HEK293T (cell line): ENCODE data around the gene GATAD2B.

Experiments
- CTCF ChIA-PET: fragments of 350-600 bp; formaldehyde crosslinking; extraction: SDS; loops from one replicate; lab custom pipeline; 2021; ENCODE audit warnings: antibody characterized with exemption, inconsistent platforms; lab: Yijun Ruan, JAX
- POLR2A ChIA-PET: fragments of 350-600 bp; formaldehyde crosslinking; extraction: SDS; loops from one replicate; lab custom pipeline; 2020; ENCODE audit warnings: antibody characterized with exemption, inconsistent platforms; lab: Yijun Ruan, JAX
- DNase-seq: peaks from one replicate; pipeline ENCODE4 v3.0.0; 2012; ENCODE audit warnings: mixed read lengths; ENCODE audit errors: extremely low spot score
- ARNT ChIP-seq: fragments of 450-650 bp; IDR thresholded peaks from 2 replicates; pipeline ENCODE4 v1.6.1; 2017; ENCODE audit warnings: mild to moderate bottlenecking
- BHLHE40 ChIP-seq: fragments of 450-650 bp; IDR thresholded peaks from 2 replicates; pipeline ENCODE4 v1.6.1; 2016; ENCODE audit warnings: mild to moderate bottlenecking, moderate library complexity, borderline replicate concordance
- CTBP1 ChIP-seq: fragments of 450-650 bp; IDR thresholded peaks from 2 replicates; pipeline ENCODE4 v1.6.1; 2016; ENCODE audit warnings: borderline replicate concordance
- ELF4 ChIP-seq: fragments of 450-650 bp; IDR thresholded peaks from 2 replicates; pipeline ENCODE4 v1.6.1; 2017; ENCODE audit warnings: antibody characterized with exemption
- FOXA1 ChIP-seq: fragments of 450-650 bp; IDR thresholded peaks from 2 replicates; pipeline ENCODE4 v1.6.1; 2016; ENCODE audit warnings: mild to moderate bottlenecking
- FOXK2 ChIP-seq: fragments of 450-650 bp; IDR thresholded peaks from 2 replicates; pipeline ENCODE4 v1.6.1; 2016; ENCODE audit warnings: mild to moderate bottlenecking
- FOXM1 ChIP-seq: fragments of 450-650 bp; IDR thresholded peaks from 2 replicates; pipeline ENCODE4 v1.6.1; 2017; ENCODE audit warnings: mild to moderate bottlenecking, borderline replicate concordance
- HDGF ChIP-seq: fragments of 450-650 bp; IDR thresholded peaks from 2 replicates; pipeline ENCODE4 v1.6.1; 2017; ENCODE audit warnings: antibody characterized with exemption, borderline replicate concordance
- L3MBTL2 ChIP-seq: fragments of 450-650 bp; conservative IDR thresholded peaks from 2 replicates; pipeline ENCODE4 v1.6.1; 2016; ENCODE audit warnings: mild to moderate bottlenecking
- LEF1 ChIP-seq: fragments of 450-650 bp; IDR thresholded peaks from 2 replicates; pipeline ENCODE4 v1.6.1; 2017; ENCODE audit warnings: mild to moderate bottlenecking, borderline replicate concordance
- NFRKB ChIP-seq: fragments of 450-650 bp; IDR thresholded peaks from 2 replicates; pipeline ENCODE4 v1.6.1; 2016; ENCODE audit warnings: mild to moderate bottlenecking, moderate library complexity
- SP1 ChIP-seq: fragments of 450-650 bp; IDR thresholded peaks from 2 replicates; pipeline ENCODE4 v1.6.1; 2017
- SUZ12 ChIP-seq: fragments of 450-650 bp; IDR thresholded peaks from 2 replicates; pipeline ENCODE4 v1.6.1; 2016; ENCODE audit warnings: mild to moderate bottlenecking
- TARDBP ChIP-seq: fragments of 450-650 bp; IDR thresholded peaks from 2 replicates; pipeline ENCODE4 v1.6.1; 2016
- ZNF384 ChIP-seq: fragments of 450-650 bp; IDR thresholded peaks from 2 replicates; pipeline ENCODE4 v1.6.1; 2016
- TF ChIP-seq, protein P1 (sequence below): fragments of 450-650 bp; IDR thresholded peaks from 2 replicates; pipeline ENCODE4 v1.6.1; 2016

Gene GATAD2B

DNA sequence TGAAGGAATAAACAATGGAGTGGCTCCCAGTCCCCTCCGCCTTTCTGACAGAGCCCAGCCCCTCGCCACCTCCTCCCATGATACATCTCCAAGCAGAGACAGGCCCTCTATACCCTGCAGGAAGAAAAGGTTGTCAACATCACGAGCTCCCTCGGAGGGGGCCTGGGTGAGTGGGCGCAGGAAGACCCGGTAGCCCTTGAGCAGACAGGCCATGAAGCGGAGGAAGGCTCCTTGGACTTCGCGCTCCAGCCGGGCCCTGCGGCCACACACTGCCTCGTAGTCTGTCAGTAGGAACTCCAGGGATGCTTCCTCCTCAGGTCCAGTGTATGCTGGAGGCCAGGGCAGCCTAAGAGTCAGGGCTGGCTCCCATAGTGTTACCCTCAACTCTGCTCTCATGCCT, 16.7 kb upstream of the GATAD2B start:
- ChIA-PET CTCF (no interaction called here), POLR2A (interaction anchor here (0.9 to 2.2 kb wide), 4 partner anchors 11 to 28 kb away, joined by 3 to 11 read pairs (median 6); partner anchors contain the start of gene GATAD2B)

DNA sequence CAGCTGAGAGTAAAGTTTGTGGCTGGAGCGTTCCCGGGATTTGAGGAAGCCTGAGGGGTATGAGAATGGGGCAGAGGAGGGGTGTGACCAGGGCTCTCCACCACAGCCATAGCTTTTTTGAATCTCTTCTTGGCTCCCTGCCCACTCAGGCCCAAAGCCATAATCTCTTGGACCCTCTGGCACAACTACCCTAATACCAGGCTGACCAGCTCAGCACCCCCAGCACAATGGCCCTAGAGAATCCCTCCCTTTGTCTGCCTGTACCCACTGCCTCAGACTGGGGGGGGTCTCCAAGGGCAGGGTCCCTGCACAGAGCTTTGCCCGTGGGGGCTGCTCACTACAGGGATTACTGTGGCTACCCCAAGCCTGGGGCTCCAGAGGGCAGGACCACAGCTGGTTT, 16.2 kb upstream of the GATAD2B start:
- ChIA-PET POLR2A (interaction anchor here (1.5 kb wide), 1 partner anchor 29 kb away, joined by 5 read pairs; the partner anchor contains the start of gene CREB3L4), CTCF (interaction anchor here (1.0 kb wide), 1 partner anchor 9 kb away, joined by 3 read pairs; no protein-coding TSS in a partner anchor)
- DNase-seq, result no peak
- TF ChIP-seq NFRKB (no peak), TARDBP (no peak), ARNT (no peak), FOXM1 (no peak), CTBP1 (no peak), BHLHE40 (no peak), L3MBTL2 (no peak), HDGF (no peak), ZNF384 (no peak), ELF4 (no peak), SP1 (no peak)

More for the DNA sequence above, 16.7 kb upstream of the GATAD2B start:
- no peak for DNase-seq
- TF ChIP-seq HDGF (no peak), FOXM1 (no peak), ARNT (no peak), SUZ12 (no peak), ZNF384 (no peak), TARDBP (no peak), FOXA1 (no peak), L3MBTL2 (no peak), BHLHE40 (no peak), NFRKB (no peak), FOXK2 (no peak), ELF4 (no peak), LEF1 (no peak), CTBP1 (no peak)
- TF ChIP-seq, protein P1, sequence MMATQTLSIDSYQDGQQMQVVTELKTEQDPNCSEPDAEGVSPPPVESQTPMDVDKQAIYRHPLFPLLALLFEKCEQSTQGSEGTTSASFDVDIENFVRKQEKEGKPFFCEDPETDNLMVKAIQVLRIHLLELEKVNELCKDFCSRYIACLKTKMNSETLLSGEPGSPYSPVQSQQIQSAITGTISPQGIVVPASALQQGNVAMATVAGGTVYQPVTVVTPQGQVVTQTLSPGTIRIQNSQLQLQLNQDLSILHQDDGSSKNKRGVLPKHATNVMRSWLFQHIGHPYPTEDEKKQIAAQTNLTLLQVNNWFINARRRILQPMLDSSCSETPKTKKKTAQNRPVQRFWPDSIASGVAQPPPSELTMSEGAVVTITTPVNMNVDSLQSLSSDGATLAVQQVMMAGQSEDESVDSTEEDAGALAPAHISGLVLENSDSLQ, result no peak

DNA sequence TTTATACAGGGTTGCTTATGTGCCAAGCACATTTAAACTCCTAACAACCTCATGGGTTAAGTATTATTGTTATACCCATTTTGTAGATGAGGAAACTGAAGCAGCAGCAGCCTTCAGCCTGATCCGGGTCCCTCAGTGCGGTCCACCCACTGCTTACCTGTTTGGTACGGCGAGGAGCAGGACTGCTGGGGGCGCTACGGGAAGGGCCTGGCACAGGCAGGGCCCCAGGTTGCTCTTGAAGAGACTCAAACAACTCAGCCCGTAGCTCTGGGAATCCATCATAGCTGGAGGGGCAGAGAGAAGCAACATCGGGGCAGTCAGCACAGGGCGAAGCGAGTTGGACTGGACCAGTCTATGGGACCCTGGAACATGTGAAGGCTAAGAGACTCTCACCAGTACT, 14.6 kb upstream of the GATAD2B start:
- CTCF ChIA-PET, result no interaction called here
- POLR2A ChIA-PET, result interaction anchor here (0.7 to 1.5 kb wide), 3 partner anchors 9 to 31 kb away, joined by 3 to 5 read pairs (median 3); partner anchors contain the start of gene CREB3L4
- no peak for DNase-seq
- TF ChIP-seq ARNT, result no peak
- no peak for TF ChIP-seq LEF1
- TF ChIP-seq CTBP1, result no peak
- no peak for TF ChIP-seq FOXA1
- no peak for TF ChIP-seq HDGF
- TF ChIP-seq TARDBP, result no peak
- TF ChIP-seq FOXK2, result no peak
- no peak for TF ChIP-seq SP1
- TF ChIP-seq FOXM1, result no peak
- TF ChIP-seq ELF4, result no peak
- TF ChIP-seq BHLHE40, result no peak
- TF ChIP-seq, protein P1, result no peak
- TF ChIP-seq SUZ12, result no peak
- no peak for TF ChIP-seq NFRKB
- TF ChIP-seq L3MBTL2, result no peak
- no peak for TF ChIP-seq ZNF384

DNA sequence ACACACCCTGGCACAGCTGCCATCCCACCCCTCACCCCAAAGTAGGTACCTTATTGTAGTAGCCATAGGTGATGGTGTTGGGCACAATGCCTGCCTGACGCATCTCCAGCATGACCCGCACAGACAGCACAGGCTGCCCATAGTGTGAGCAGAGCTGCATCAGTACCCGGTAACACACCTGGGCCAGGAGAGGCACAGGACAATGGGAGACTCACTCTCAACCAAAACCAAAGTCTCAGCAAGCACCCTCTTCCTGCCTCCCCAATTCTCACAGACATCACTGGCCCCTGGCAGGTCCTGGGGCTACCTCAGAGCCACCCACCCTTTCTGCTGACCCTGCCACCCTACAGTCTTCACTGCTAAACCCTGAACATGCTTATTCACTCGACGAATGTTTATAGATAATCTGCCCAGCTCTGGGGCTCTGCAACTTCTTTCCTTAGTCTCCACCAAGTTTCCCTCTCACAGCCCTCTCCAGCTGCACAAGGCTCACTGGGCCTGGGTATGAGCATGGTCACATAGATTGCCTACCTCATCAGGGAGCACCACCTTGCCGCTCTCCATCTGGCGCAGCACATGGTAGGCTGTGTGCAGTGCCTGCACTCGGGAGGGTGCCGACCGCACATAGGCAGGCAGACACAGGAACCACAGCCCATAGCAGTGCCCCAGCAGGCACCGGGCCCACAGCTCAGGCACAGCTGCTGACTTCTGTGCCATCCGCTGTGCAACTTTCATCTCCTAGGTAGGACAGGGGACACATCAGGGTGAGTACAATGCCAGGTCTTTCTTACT, 13.4 kb upstream of the GATAD2B start:
- ChIA-PET POLR2A (no interaction called here), CTCF (no interaction called here)
- DNase-seq, result no peak
- TF ChIP-seq LEF1 (no peak), SUZ12 (no peak), SP1 (no peak), TARDBP (no peak), FOXK2 (no peak), CTBP1 (no peak), BHLHE40 (no peak), ARNT (no peak), FOXA1 (no peak), HDGF (no peak), FOXM1 (no peak), ELF4 (no peak), L3MBTL2 (no peak), ZNF384 (no peak), NFRKB (no peak)
- TF ChIP-seq, protein P1, result no peak

DNA sequence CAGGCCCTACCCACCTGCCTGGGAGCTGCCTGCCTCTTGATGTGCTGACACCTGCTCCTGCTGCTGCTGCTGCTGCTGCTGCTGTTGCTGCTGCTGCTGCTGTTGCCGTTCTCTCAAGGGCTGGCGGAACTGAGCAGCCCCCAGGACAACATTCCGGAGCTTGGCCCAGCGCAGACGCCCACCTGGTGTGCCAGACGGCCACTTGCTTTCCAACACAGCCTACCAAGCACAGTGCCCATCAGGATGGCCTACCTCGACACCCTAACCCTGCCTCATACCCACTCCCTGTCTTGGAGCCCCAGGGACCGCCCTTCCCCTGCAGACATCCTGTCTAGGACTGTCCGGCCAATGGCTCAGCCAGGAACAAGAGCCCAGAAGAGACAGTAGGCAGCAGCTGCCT, 12.0 kb upstream of the GATAD2B start:
- CTCF ChIA-PET, result no interaction called here
- no peak for DNase-seq
- TF ChIP-seq ELF4 (no peak), FOXA1 (no peak), L3MBTL2 (no peak), SUZ12 (no peak), ARNT (no peak), CTBP1 (no peak)
- POLR2A ChIA-PET, result interaction anchor here (0.6 to 1.4 kb wide), 5 partner anchors 9 to 33 kb away, joined by 3 to 8 read pairs (median 4); partner anchors contain the start of genes CREB3L4, DENND4B and GATAD2B

DNA sequence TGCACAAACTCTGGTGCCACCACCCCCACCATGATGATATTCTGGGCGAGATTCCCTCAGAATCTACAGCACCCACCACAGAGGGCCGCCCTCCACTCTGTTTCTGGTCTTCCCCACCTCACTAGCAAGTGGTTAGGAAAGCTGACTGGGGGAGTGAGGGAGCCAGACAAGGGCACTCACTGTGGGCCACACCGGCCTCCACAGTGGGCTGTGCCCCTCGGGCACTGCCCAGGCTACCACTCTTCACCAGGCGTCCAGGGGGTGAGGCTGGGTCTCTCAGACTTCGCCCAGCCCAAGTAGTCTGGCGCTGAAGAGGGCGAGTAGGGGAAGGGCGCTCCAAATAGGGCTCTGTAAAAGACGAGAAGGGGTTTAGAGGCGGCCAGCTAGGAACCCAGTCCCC, 11.2 kb upstream of the GATAD2B start:
- TF ChIP-seq SP1 (no peak), HDGF (no peak), FOXA1 (no peak), L3MBTL2 (no peak), ARNT (no peak), FOXM1 (no peak), ELF4 (no peak), CTBP1 (no peak), NFRKB (no peak), BHLHE40 (no peak), SUZ12 (no peak), LEF1 (no peak)
- TF ChIP-seq, protein P1, result no peak
- ChIA-PET POLR2A (interaction anchor here (0.8 to 1.4 kb wide), 4 partner anchors 11 to 34 kb away, joined by 3 to 8 read pairs (median 4); partner anchors contain the start of genes CREB3L4, DENND4B and GATAD2B), CTCF (no interaction called here)
- no peak for DNase-seq
